Right renal cortex interstitium (tissue), 3 donors: ENCODE data around the gene TRIM29. TPM values are rescaled to one million over a fixed set of nuclear protein-coding genes. Genes with fewer than 3 reads are reported as not detected.
"Not testable (repeated sequence)": the region's sequence is repeated elsewhere in the genome, so short reads cannot be mapped to it uniquely, and the experiment has no call there.

ENCODE experiments used
- DNase-seq, 3 donors: peaks; one replicate each; pipeline ENCODE4 v3.0.0-alpha.2; 2013; ENCODE audit warnings: low read depth in 3 of 3, low spot score in 2 of 3
- polyA plus RNA-seq, 3 donors: library from polyadenylated mRNA; unstranded; fragments of 120-200 nt; gene quantifications; one replicate each; pipeline ENCODE4 v1.2.1, GENCODE V29; 2013; ENCODE audit not compliant: insufficient read length in 3 of 3

TRIM29 gene
- polyA plus RNA-seq, result 1 to 10 TPM in 2 of 3 donors, under 1 TPM in 1; 0.98 to 1.5 (median 1.0) TPM

DNA sequence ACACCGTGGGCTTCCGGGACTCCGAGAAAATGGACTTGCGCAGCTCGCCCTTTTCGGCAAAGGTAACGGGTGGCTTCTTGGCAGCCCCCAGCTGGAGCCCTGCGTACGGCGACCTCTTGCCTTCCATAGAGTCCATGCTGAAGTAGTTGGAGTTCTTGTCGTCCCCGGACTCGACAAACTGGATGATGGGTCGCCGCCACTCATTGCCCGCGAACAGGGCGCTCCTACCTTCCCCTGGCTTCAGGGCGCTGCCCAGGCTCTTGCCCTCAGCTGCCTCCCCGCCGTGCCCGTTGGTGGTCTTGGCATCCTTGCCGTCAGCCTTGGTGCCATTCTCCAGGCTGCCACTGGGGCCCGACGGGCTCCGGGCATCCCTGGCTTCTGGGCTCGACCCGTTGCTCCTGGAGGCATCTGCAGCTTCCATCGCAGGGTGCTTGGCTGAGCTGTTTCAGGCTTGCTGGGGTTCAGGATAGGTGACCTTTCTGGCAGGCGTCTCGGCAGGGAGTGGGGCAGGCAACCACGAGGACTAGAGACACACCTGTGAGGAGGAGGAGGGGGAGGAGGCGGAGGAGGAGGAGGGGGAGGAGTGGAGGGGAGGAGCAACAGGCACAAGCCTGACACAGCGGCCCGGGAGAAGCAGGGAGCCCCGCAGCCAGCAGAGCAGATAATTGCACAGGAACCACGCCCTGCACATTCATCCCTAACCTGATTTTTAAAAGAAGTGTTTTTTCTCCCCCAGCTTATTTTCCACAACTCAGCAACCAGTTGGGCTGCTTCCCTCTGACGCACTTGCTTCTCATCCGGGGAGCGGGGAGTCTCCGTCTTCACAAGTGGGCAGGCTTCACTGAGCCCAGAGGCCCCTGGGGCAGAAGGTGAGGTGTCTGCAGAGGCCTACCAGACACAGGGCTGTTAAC, at the start of gene TRIM29:
TSS of gene TRIM29 (minus strand) at position 503 of the 911 bp plus-strand sequence. CDS start at position 421, 82 bp downstream.
- peak; percentile 12 to 35 (median 15) for DNase-seq

DNA sequence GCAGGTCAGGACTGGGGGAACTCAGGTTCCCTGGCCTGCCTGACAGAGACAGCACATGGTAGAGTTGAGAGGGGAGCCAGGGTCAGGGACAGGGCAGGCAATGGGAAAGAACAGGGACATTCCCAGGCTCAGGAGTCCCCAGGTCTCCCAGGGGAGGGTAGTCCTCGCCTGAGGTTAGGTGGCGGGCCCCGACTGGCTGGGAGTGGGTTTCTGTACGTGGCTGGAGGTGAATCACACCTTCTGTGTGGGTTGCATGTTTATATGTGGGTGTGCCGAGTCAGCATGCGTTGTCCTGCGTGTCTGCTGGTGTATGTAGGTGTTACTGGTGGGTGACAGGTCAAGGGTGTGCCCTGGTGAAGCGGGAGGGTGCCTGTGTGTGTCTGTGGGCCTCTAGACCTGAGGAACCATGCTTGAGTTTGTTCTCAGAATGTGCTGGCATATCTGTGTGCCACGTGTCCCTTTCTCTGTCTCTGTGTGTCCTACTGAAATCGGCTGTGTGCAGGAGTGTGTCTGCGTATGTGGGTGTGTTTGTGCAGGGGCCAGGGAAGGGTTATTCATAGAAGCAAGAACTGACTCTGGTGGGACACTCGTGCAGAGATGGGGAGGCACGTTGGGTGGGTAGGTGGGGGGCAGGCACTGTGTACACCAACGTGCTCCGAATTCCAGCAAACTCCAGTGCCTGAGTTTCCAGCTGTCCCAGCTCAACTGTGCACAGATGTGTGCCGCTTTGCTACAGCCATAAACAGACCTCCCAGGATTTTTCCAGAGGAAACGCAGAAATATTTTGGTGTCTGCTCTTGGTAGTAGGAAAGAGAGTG, 49.1 kb upstream of the TRIM29 start:
- DNase-seq, result peak in 1 of 3 donors; percentile 69

DNA sequence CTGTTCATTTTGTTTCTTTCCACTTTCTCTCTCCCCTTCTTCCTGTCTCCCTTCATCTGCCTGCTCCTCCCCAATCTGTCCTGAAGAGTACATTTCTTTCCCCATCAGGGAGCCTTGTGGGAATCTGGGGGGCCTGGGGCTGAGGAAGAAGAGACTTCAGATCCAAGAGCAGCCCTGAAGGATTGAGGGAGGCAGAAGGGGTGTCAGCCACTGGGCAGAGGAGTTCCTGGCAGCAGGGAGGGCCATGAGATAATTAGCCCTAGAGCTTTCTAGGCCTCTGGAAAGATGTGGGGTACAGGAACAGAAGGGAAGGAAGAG, 48.5 kb upstream of the TRIM29 start:
- DNase-seq, result no peak

DNA sequence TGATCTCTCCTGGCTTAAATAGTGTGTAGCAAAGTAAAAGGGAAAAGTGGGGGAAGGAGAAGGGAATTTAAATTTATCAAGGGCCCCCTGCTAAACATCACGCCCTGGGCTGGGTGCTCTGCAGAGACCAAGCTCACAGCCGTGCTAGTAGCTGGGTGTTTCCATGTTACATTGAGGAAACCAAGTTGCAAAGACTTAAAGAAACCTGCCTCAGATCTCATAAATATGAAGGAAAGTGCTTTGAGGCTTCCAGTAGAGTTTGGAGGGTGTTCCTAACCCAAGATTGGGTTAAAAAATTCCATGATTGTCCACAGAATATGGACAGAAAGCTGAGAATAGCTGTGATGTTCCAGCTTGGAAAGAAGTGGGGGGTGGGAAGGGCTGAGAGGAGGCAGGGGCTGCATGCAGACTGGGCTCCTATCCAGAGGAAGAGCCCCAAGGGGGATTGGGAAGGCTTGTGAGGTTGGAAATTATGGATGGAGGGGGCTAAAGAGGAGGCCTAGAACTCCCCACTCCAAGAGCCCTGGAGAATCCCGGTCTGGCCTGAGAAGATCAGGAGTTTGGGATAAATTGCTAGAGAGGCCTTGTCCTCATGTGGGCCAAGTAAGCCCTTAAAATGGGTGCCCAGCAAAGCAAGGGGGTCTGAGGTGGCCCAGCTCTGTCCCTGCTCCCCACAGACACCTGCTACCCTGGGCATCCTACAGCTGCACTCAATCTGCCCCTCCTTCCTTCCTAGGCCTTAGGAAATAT, 48.0 kb upstream of the TRIM29 start:
- DNase-seq, result peak in 1 of 3 donors; percentile 72

DNA sequence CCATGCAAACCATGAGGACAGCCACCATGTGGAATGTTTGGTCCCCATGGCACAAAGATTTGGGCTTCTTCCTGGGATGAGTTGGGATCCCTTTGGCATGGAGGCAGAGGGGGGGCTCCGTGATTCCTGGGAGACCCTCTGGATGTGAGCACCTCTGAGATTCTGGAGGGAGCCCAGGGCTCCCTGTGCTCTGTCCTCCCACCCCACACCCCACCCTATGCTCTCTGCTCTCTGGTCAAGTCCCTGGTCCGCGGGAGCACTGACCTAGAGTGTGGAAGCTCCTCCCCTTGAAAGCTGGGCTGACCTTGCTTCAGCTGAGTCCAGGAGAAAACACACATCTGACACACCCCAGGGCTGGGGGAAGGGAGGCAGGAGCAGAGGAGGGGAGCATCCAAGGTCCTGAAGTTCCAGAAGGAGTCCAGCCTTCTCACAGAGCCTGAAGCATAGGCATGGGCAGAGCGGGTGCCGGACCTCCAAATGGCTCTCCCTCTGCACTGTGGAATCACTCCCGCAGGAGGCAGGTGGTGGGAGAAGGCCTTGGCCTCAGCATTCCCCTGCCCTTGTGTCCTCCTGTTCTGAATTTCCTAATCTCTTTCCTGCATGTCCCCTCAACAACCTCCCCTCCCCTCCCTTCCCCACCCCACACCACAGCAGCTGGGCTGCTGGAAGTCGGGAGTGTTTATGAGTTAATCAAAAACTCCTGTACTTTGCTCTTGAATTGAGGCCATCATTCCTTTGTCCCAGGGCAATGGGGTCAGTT, 47.2 kb upstream of the TRIM29 start:
- no peak for DNase-seq

GRCh38 chr11:120184371-120184945, 46.5 kb upstream of the TRIM29 start:
- DNase-seq, result no peak

- DNase-seq, result no peak
These were observed 45.8 kb upstream of the TRIM29 start for GRCh38 chr11:120183701-120184141.

- no peak for DNase-seq
These were observed 45.0 kb upstream of the TRIM29 start for GRCh38 chr11:120182790-120183491.

DNA sequence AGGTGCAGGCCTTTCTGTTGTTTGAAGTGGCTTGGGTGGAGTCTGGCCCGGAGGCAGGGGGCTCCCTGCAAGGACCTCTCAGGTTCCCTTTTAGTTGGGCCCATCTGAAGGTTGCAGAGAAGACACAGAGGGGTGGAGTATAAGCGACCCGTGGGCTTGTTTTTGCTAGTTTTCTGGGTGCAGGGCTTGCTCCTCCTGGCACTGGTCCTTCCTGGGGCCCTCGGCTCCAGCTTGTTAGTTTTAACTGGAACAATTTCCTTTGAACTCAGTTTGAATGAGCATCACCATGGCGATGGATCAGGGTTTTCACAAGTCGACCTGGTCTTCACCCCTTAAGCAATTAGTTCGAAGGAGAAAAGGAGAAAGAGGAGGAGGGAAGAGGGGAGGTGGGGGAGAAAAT, 44.5 kb upstream of the TRIM29 start:
- DNase-seq, result no peak

DNA sequence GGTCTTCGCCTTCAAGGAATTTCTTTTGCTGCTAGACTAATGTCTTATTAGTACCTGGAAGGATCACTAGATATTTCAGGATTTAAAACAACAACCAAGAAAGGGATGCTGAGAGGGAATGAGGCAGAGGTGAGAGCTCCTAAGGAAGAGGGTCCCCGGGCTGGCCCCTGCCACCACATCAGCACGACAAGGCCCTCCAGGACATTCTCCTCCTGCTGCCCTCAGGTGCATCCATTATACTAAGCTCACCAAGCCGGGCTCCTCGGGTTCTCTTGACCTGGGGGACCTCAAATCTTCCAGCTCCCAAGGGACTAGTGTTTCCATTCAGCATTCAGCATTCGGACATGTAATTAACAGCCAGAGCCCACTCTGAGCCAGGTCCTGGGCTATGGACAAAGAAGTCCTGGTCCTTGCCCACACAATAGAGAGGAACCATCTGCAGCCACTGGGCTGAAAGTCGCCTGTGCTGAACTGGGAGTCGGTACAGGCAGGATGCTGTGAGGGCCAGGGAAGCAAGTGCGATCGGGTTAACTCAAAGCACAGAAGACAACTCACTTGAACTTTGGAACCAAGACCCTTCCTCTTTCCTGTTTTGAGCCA, 43.6 kb upstream of the TRIM29 start:
- no peak for DNase-seq

DNA sequence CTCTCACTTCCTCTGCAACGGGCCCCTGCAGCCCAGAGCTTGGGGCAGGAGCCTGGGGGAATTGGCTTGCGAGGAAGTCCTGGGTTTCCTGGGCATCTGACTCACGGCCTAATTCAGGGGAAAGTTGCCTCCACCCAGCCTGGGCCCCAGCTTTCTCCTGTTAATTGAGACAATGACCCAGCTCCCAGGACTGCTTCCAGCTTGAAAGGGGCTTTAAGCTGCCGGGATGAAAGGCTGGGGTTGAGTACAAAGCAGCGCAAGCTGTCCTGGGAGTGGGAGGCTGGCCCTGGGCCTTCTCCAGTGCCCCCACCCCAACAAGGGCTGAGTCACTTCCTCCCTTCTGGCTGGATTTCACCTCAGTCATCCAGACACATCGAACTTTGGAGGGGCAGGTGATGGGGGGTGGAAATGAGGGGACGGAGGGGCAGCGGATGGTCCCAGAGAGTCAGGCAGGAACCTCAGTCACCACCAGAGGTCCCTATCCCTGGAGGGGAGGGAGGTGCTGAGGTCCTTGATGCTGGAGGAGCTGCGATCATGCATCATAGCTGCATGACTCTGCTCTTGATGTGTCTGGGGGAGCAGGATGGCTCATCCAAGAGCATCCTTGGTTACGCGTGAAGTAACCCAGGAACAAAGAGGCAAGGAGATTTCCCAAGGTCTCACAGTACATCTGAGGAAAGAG, 42.8 kb upstream of the TRIM29 start:
- DNase-seq, result no peak

DNA sequence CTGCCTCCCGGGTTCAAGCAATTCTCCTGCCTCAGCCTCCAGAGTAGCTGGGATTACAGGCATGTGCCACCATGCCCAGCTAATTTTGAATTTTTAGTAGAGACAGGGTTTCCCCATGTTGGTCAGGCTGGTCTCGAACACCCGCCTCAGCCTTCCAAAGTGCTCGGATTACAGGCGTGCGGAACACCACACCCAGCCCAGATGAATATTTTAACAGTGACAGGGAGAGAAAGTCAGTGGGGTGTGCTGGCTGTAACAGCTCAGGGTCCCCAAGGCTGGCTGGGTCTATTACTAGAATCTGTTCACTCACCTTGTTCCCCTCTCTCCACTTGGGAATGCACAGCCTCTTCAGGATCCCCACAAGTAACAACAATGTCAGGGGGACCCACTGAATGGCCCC, 42.1 kb upstream of the TRIM29 start:
- not testable (repeated sequence) for DNase-seq

GRCh38 chr11:120179057-120179672, 41.3 kb upstream of the TRIM29 start:
- no peak for DNase-seq

DNA sequence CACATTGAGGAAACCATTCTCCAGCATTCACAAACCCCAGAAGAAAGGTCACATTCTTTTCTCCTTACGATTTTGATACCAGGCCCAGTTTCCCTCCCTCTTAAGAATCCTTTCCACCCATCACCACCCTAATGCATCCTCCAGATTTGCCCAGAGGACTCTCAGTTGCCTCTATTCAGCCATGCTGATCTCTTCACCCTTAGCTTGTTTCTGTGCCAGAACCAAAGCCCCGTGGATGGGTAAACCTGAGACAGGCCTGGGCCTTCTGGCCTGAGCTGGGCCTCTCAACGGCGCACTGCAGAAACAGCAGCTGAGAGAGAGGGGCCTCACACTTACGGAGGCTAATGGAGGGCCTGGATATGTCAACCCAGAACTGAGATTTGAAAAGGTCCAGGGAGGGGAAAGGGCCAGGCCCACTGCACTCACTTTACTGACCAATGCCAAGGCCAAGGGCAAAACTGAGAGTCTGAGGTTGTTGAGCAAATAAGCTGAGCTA, 40.7 kb upstream of the TRIM29 start:
- DNase-seq, result no peak

- DNase-seq, result no peak
These were observed 37.0 kb upstream of the TRIM29 start for GRCh38 chr11:120174866-120175265.

GRCh38 chr11:120173807-120174206, 35.9 kb upstream of the TRIM29 start:
- DNase-seq, result no peak

GRCh38 chr11:120173019-120173705, 35.2 kb upstream of the TRIM29 start:
- no peak for DNase-seq
